ENCODE measurements around the gene HSPA1L.

Gene HSPA1L

DNA sequence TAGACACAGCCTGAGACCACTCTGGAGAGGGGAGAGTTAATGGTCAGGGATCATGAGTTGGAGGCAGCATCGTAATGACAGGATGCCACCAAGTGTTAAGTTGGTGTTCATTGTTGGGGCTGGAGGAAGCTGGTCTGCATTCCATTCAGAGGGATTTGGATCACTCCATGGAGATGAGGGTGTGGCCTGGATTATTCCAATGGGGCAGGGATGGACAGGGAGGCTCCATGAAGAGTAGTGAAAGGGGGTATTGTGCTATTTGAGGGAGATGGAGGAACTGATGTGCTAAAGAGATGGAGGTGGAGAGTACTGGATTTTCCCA is 51.5 kb downstream of the HSPA1L start:
- TF ChIP-seq, protein P1, sequence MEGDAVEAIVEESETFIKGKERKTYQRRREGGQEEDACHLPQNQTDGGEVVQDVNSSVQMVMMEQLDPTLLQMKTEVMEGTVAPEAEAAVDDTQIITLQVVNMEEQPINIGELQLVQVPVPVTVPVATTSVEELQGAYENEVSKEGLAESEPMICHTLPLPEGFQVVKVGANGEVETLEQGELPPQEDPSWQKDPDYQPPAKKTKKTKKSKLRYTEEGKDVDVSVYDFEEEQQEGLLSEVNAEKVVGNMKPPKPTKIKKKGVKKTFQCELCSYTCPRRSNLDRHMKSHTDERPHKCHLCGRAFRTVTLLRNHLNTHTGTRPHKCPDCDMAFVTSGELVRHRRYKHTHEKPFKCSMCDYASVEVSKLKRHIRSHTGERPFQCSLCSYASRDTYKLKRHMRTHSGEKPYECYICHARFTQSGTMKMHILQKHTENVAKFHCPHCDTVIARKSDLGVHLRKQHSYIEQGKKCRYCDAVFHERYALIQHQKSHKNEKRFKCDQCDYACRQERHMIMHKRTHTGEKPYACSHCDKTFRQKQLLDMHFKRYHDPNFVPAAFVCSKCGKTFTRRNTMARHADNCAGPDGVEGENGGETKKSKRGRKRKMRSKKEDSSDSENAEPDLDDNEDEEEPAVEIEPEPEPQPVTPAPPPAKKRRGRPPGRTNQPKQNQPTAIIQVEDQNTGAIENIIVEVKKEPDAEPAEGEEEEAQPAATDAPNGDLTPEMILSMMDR (conservative IDR thresholded peaks at IDR 0.05; ENCODE audit: low read length), result no peak; the same call in 1 of the 2 replicates
- DNase-seq (ENCODE audit: low read depth), result peak; percentile 83
- no peak overlapping the region for H3K4me3 ChIP-seq (ENCODE audit: low read length)

DNA sequence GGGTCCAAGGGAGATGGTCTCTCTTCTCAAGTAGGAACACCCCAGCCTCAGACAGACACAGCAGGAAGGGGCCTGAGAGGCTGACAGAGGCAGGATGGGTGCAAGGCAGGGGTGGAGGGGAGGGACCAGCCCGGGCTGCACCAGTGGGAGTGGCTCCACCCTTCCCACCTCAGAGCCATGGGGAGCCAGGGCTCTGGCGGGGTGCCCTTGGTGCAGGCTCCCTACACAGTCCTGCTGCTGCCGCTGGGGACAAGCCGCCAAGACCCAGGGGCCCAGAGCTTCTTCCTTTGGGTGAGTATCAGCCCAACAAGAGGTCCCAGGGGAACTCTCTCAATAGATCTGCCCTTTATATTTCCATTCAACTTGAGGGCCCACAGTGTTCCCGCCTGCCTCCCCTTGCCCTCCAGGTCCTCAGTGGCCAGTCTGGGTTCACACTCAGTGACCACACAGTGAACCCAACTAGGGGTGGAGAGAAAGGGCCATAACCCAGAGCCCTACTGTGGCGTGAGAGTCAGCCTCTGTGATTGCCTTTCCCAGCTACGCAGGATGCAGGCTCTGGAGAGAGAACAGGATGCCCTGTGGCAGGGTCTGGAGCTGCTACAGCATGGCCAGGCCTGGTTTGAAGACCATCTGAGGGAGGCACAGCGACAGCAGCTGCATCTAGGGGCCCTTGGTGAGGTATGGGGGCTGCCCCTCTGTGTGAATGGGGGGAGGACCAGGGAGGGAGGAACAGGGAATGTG is 52.0 kb downstream of the HSPA1L start:
- H3K4me3 ChIP-seq (ENCODE audit: low read length), result no peak overlapping the region
- TF ChIP-seq, protein P1 (conservative IDR thresholded peaks at IDR 0.05; ENCODE audit: low read length), result no peak
- DNase-seq (ENCODE audit: low read depth), result no peak

DNA sequence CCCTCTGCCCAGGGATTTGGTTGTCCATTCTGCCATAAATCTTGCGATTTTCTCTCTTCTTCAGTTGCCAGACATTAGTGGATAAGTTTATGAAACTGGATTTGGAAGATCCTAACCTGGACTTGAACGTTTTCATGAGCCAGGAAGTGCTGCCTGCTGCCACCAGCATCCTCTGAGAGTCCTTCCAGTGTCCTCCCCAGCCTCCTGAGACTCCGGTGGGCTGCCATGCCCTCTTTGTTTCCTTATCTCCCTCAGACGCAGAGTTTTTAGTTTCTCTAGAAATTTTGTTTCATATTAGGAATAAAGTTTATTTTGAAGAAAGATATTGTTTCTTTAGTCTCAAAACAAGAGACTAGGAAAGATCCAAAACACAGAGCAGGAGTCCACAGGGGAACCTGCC is 52.7 kb downstream of the HSPA1L start, which contains the start of gene SAPCD1:
TSS of gene SAPCD1 (plus strand) at position 301 of the 400 bp plus-strand sequence. CDS start 399 bp downstream, outside the sequence.
- DNase-seq (ENCODE audit: low read depth), result no peak
- no peak within 1 kb of the TSS for H3K4me3 ChIP-seq (ENCODE audit: low read length)
- TF ChIP-seq, protein P1 (conservative IDR thresholded peaks at IDR 0.05; ENCODE audit: low read length), result no peak

DNA sequence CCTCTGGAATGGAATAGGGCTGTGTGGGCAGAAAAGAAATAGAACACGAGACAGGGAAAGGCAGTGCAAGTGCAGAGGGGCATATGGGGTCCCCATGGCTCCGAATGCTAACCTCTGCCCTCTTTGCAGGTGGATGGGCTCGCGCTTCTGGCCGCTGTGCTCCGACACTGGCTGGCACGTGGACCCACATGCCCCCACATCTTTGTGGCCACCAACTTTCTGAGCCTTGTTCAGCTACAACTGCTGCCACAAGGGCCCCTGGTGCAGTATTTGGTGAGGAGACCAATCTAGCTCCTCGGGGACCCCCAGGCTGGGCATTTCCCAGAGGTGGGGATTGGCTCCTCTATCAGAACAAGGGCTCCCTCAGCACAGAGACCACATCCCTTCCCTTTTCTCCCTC is 53.7 kb downstream of the HSPA1L start:
- H3K4me3 ChIP-seq (ENCODE audit: low read length), result no peak overlapping the region
- no peak for DNase-seq (ENCODE audit: low read depth)
- TF ChIP-seq, protein P1 (conservative IDR thresholded peaks at IDR 0.05; ENCODE audit: low read length), result no peak

DNA sequence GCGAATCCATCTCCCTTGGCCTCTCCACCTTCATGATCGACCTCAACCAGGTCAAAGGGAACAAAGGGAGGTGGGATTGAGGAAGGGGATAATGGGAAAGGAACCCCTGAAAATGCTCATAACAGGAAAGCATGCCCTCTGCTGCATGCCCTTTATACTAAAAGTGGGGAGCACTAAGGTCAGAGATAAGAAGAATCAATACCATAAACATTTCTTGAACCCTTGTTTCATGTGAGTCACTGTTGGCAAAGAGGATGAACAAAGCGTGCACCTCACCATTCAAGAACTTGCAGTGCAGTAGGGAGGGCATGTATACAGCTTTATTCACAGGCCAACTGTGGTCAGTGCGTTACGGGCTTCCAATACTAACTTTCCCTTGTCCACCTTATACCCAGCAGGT is 54.3 kb downstream of the HSPA1L start:
- TF ChIP-seq, protein P1 (conservative IDR thresholded peaks at IDR 0.05; ENCODE audit: low read length), result no peak
- no peak for DNase-seq (ENCODE audit: low read depth)
- H3K4me3 ChIP-seq (ENCODE audit: low read length), result no peak overlapping the region
